GM13976 (cell line): ENCODE results near the gene PPP1R2.

Source experiments
- DNase-seq: peaks from one replicate; pipeline ENCODE4 v3.0.0; 2012; ENCODE audit warnings: low spot score
- CTCF ChIP-seq: IDR thresholded peaks from 2 replicates; pipeline ENCODE4 v1.5.1; 2012; ENCODE audit warnings: borderline replicate concordance, mild to moderate bottlenecking; ENCODE audit not compliant: insufficient read depth; ENCODE audit errors: extremely low read depth, missing control alignments, control extremely low read depth
- in situ Hi-C: fragments of 300-500 bp; cut with MboI; formaldehyde crosslinking; loops from one replicate; pipeline ENCODE4 v1.12.0; 2022; ENCODE audit warnings: low sequenced_read_pairs, mixed read lengths, inconsistent platforms; ENCODE audit not compliant: unreplicated experiment

PPP1R2 gene

GRCh38 chr3:195548987-195549386 is 5.9 kb upstream of the PPP1R2 start:
- DNase-seq = no peak
- no peak for TF ChIP-seq CTCF
- in situ Hi-C loops = loop anchor here (25.0 kb wide), 1 partner anchor 862 kb away; the partner anchor contains the start of gene FAM43A

GRCh38 chr3:195548501-195548900 is 5.4 kb upstream of the PPP1R2 start:
- TF ChIP-seq CTCF = no peak
- in situ Hi-C loops = loop anchor here (25.0 kb wide), 1 partner anchor 861 kb away; the partner anchor contains the start of gene FAM43A
- no peak for DNase-seq

- TF ChIP-seq CTCF = no peak
- in situ Hi-C loops = loop anchor here (25.0 kb wide), 1 partner anchor 861 kb away; the partner anchor contains the start of gene FAM43A
- DNase-seq = no peak
Measured at GRCh38 chr3:195548006-195548405, 4.9 kb upstream of the PPP1R2 start.

GRCh38 chr3:195546130-195546560 is 3.0 kb upstream of the PPP1R2 start:
- TF ChIP-seq CTCF = no peak
- in situ Hi-C loops = loop anchor here (25.0 kb wide), 1 partner anchor 859 kb away; the partner anchor contains the start of gene FAM43A
- DNase-seq = no peak

GRCh38 chr3:195544634-195545033 is 1.5 kb upstream of the PPP1R2 start:
- no peak for TF ChIP-seq CTCF
- no peak for DNase-seq
- in situ Hi-C loops = loop anchor here (25.0 kb wide), 1 partner anchor 857 kb away; the partner anchor contains the start of gene FAM43A

GRCh38 chr3:195544230-195544536 is 1.1 kb upstream of the PPP1R2 start:
- in situ Hi-C loops = loop anchor here (25.0 kb wide), 1 partner anchor 857 kb away; the partner anchor contains the start of gene FAM43A
- no peak for TF ChIP-seq CTCF
- DNase-seq = no peak
